Renal pelvis (tissue), 12 donors: ENCODE data around the gene PCDHB11. TPM values are rescaled to one million over a fixed set of nuclear protein-coding genes. Genes with fewer than 3 reads are reported as not detected.
"Not testable (repeated sequence)": the region's sequence is repeated elsewhere in the genome, so short reads cannot be mapped to it uniquely, and the experiment has no call there.

Source experiments
- DNase-seq: peaks from one replicate; pipeline ENCODE4 v3.0.0-alpha.2; 2013
- long read RNA-seq, 16 experiments: transcript quantifications; one replicate each; lab custom pipeline, GENCODE V29; 2026
- polyA plus RNA-seq, 3 donors: library from polyadenylated mRNA; unstranded; fragments of 120-200 nt; gene quantifications; one replicate each; pipeline ENCODE4 v1.2.1, GENCODE V29; 2013; ENCODE audit not compliant: insufficient read length in 3 of 3

PCDHB11 gene
- polyA plus RNA-seq = 1 to 10 TPM; 3.8 to 6.5 (median 4.6) TPM
- long read RNA-seq, donor 1, full-length matches to known transcripts = 9 of 9 reads
- long read RNA-seq, donor 1, partial matches to known transcripts = 0 of 9 reads
- long read RNA-seq, donor 1, other reads (novel, unspliced or antisense) = 0 of 9 reads
- long read RNA-seq, donor 2, full-length matches to known transcripts = 6 of 6 reads
- long read RNA-seq, donor 2, partial matches to known transcripts = 0 of 6 reads
- long read RNA-seq, donor 2, other reads (novel, unspliced or antisense) = 0 of 6 reads
- long read RNA-seq, donor 3, full-length matches to known transcripts = 14 of 14 reads
- long read RNA-seq, donor 3, partial matches to known transcripts = 0 of 14 reads
- long read RNA-seq, donor 3, other reads (novel, unspliced or antisense) = 0 of 14 reads
- long read RNA-seq, donor 4, full-length matches to known transcripts = 7 of 7 reads
- long read RNA-seq, donor 4, partial matches to known transcripts = 0 of 7 reads
- long read RNA-seq, donor 4, other reads (novel, unspliced or antisense) = 0 of 7 reads
- long read RNA-seq, donor 5, full-length matches to known transcripts = 6 of 6 reads
- long read RNA-seq, donor 5, partial matches to known transcripts = 0 of 6 reads
- long read RNA-seq, donor 5, other reads (novel, unspliced or antisense) = 0 of 6 reads
- long read RNA-seq, donor 6, full-length matches to known transcripts = 10 of 10 reads
- long read RNA-seq, donor 6, partial matches to known transcripts = 0 of 10 reads
- long read RNA-seq, donor 6, other reads (novel, unspliced or antisense) = 0 of 10 reads
- long read RNA-seq, donor 7, full-length matches to known transcripts = 12 of 12 reads
- long read RNA-seq, donor 7, partial matches to known transcripts = 0 of 12 reads
- long read RNA-seq, donor 7, other reads (novel, unspliced or antisense) = 0 of 12 reads
- long read RNA-seq, donor 8, full-length matches to known transcripts = 18 of 18 reads
- long read RNA-seq, donor 8, partial matches to known transcripts = 0 of 18 reads
- long read RNA-seq, donor 8, other reads (novel, unspliced or antisense) = 0 of 18 reads
- long read RNA-seq, donor 9, full-length matches to known transcripts = 13 of 13 reads
- long read RNA-seq, donor 9, partial matches to known transcripts = 0 of 13 reads
- long read RNA-seq, donor 9, other reads (novel, unspliced or antisense) = 0 of 13 reads
- long read RNA-seq, donor 10, full-length matches to known transcripts = 7 of 7 reads
- long read RNA-seq, donor 10, partial matches to known transcripts = 0 of 7 reads
- long read RNA-seq, donor 10, other reads (novel, unspliced or antisense) = 0 of 7 reads
- long read RNA-seq, donor 11, full-length matches to known transcripts = 8 of 8 reads
- long read RNA-seq, donor 11, partial matches to known transcripts = 0 of 8 reads
- long read RNA-seq, donor 11, other reads (novel, unspliced or antisense) = 0 of 8 reads
- long read RNA-seq, donor 12, full-length matches to known transcripts = 16 of 16 reads
- long read RNA-seq, donor 12, partial matches to known transcripts = 0 of 16 reads
- long read RNA-seq, donor 12, other reads (novel, unspliced or antisense) = 0 of 16 reads
- long read RNA-seq, donor 13, full-length matches to known transcripts = 7 of 7 reads
- long read RNA-seq, donor 13, partial matches to known transcripts = 0 of 7 reads
- long read RNA-seq, donor 13, other reads (novel, unspliced or antisense) = 0 of 7 reads
- long read RNA-seq, donor 14, full-length matches to known transcripts = 12 of 12 reads
- long read RNA-seq, donor 14, partial matches to known transcripts = 0 of 12 reads
- long read RNA-seq, donor 14, other reads (novel, unspliced or antisense) = 0 of 12 reads
- long read RNA-seq, donor 15, full-length matches to known transcripts = 12 of 12 reads
- long read RNA-seq, donor 15, partial matches to known transcripts = 0 of 12 reads
- long read RNA-seq, donor 15, other reads (novel, unspliced or antisense) = 0 of 12 reads
- long read RNA-seq, donor 16, full-length matches to known transcripts = 17 of 17 reads
- long read RNA-seq, donor 16, partial matches to known transcripts = 0 of 17 reads
- long read RNA-seq, donor 16, other reads (novel, unspliced or antisense) = 0 of 17 reads

GRCh38 chr5:141199359-141200235, at the start of gene PCDHB11:
TSS of gene PCDHB11 (plus strand) at chr5:141199627. CDS start at chr5:141199775, 148 bp downstream.
- no peak for DNase-seq

DNA sequence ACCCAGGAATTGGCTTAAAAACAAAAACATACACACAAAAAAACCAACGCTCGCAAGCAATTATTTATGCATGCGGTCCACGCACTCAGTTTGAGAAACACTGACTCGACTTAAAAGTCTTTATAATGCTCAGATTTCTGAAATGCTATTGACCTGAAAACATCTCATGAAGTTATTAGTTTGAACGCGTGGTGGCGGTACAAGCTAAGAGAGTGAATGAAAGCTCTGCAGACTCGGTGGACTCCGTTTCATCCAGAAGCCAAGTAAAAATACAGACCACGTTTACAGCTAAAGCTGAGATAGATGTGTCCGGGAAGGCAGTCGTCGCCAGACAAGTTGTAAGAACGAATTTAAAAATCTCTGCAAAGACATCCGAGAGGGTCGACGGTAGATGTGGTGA, 49.6 kb upstream of the PCDHB11 start, which contains the start of gene PCDHB6:
Gene PCDHB6 (plus strand): TSS at position 246 of the 400 bp plus-strand sequence. CDS start 201 bp downstream, outside the sequence.
- DNase-seq = peak; percentile 22

DNA sequence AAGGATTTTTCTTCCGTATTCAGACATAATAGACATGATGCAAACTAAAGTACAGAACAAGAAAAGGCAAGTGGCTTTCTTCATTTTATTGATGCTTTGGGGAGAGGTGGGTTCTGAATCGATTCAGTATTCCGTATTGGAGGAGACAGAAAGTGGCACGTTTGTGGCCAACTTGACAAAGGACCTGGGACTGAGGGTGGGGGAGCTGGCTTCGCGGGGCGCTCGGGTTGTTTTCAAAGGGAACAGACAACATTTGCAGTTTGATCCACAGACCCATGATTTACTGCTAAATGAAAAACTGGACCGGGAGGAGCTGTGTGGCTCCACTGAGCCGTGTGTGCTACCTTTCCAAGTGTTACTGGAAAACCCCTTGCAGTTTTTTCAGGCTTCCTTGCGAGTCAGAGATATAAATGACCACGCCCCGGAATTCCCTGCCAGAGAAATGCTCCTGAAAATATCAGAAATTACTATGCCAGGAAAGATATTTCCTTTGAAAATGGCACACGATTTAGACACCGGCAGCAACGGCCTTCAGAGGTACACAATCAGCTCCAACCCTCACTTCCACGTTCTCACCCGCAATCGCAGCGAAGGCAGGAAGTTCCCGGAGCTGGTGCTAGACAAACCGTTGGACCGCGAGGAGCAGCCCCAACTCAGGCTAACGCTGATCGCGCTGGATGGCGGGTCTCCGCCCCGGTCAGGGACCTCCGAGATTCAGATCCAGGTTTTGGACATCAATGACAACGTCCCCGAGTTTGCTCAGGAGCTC, 49.0 kb upstream of the PCDHB11 start:
- DNase-seq = no peak

- no peak for DNase-seq
These were observed 48.5 kb upstream of the PCDHB11 start for GRCh38 chr5:141150993-141151325.

DNA sequence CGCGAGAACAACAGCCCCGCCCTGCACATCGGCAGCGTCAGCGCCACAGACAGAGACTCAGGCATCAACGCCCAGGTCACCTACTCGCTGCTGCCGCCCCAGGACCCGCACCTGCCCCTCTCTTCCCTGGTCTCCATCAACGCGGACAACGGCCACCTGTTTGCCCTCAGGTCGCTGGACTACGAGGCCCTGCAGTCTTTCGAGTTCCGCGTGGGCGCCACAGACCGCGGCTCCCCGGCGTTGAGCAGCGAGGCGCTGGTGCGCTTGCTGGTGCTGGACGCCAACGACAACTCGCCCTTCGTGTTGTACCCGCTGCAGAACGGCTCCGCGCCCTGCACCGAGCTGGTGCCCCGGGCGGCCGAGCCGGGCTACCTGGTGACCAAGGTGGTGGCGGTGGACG, 47.8 kb upstream of the PCDHB11 start:
- DNase-seq = not testable (repeated sequence)

DNA sequence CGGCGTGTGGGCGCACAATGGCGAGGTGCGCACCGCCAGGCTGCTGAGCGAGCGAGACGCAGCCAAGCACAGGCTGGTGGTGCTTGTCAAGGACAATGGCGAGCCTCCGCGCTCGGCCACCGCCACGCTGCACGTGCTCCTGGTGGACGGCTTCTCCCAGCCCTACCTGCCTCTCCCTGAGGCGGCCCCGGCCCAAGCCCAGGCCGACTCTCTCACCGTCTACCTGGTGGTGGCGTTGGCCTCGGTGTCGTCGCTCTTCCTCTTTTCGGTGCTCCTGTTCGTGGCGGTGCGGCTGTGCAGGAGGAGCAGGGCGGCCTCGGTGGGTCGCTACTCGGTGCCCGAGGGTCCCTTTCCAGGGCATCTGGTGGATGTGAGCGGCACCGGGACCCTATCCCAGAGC, 47.3 kb upstream of the PCDHB11 start:
- DNase-seq = not testable (repeated sequence)

- no peak for DNase-seq
These were observed 43.7 kb upstream of the PCDHB11 start for GRCh38 chr5:141155540-141156374.

DNA sequence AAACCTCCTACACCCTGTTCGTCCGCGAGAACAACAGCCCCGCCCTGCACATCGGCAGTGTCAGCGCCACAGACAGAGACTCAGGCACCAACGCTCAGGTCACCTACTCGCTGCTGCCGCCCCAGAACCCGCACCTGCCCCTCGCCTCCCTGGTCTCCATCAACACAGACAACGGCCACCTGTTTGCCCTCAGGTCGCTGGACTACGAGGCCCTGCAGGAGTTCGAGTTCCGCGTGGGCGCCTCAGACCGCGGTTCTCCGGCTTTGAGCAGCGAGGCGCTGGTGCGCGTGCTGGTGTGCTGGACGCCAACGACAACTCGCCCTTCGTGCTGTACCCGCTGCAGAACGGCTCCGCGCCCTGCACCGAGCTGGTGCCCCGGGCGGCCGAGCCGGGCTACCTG, 42.1 kb upstream of the PCDHB11 start:
- not testable (repeated sequence) for DNase-seq

- DNase-seq = not testable (repeated sequence)
These were observed 41.5 kb upstream of the PCDHB11 start for GRCh38 chr5:141157901-141158300.

DNA sequence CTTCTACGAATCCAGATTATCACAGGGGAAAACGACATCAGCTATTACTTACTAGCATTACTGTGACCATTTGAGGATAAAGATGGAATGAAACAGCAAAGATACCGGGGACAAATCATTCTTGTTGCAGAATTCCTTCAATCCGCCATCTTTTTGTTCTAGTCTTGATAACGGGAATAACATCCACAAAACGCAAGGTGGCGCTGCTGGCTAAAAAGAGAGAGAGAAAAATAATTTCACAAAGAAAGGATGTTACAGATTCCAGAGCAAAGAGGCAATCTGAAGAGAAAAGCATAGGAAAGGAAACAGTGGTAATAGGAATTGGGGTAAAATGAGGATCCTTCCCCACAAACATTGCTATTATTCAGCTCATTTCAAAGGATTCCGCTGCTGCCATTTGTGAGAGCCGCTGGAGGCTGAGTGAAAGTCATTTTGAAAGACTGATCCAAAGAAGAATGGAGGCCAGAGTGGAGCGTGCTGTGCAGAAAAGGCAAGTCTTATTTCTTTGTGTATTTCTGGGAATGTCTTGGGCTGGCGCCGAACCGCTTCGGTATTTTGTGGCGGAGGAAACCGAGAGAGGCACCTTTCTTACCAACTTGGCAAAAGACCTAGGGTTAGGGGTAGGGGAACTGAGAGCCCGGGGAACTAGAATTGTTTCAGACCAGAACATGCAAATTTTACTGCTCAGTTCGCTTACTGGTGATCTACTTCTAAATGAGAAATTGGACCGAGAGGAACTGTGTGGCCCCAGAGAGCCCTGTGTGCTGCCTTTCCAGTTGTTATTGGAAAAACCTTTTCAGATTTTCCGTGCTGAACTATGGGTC, 26.8 kb upstream of the PCDHB11 start, which contains the start of gene PCDHB7:
Gene PCDHB7 (plus strand): TSS at position 264 of the 824 bp plus-strand sequence. CDS start 192 bp downstream, at position 456.
- DNase-seq = peak; percentile 33

GRCh38 chr5:141174291-141175104, 24.9 kb upstream of the PCDHB11 start:
- not testable (repeated sequence) for DNase-seq

DNA sequence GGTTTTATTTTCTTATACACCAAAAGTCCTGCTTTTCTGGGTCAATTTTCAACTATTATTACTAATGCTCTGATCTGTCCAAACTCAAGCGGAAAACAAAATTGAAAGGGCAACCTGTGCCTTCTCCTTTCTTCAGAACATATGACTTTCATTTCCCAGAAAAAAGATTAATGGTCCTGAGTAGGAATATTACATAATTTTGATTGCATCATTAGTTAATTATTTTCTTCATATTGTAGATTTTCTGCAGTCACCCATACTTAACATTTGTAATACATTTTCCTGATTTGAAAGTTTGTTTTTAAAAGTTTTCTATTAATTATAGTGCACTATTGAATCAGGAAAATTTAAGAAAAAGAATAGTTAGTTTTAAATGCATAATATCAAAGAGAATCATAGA, 23.5 kb upstream of the PCDHB11 start:
- DNase-seq = no peak

- DNase-seq = not testable (repeated sequence)
These were observed 21.7 kb upstream of the PCDHB11 start, which contains the start of gene PCDHB8 for GRCh38 chr5:141177577-141178191. TSS of gene PCDHB8 (plus strand) at chr5:141177790. CDS start at chr5:141178035, 245 bp downstream.

DNA sequence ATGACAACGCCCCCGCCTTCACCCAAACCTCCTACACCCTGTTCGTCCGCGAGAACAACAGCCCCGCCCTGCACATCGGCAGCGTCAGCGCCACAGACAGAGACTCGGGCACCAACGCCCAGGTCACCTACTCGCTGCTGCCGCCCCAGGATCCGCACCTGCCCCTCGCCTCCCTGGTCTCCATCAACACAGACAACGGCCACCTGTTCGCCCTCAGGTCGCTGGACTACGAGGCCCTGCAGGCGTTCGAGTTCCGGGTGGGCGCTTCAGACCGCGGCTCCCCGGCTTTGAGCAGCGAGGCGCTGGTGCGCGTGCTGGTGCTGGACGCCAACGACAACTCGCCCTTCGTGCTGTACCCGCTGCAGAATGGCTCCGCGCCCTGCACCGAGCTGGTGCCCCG, 20.1 kb upstream of the PCDHB11 start:
- DNase-seq = not testable (repeated sequence)
